Measurements from ENCODE around the gene VAPA.

- TF ChIP-seq POLR2A (IDR thresholded peaks at IDR 0.05) = no peak
- no peak for TF ChIP-seq CTCF (IDR thresholded peaks at IDR 0.05)
Measured at GRCh38 chr18:9869715-9870430, 43.9 kb upstream of the VAPA start.
